GM18907 (cell line): ENCODE results near the gene CD27.
"Not testable (repeated sequence)": the region's sequence is repeated elsewhere in the genome, so short reads cannot be mapped to it uniquely, and the experiment has no call there.

Source experiments
- ATAC-seq: cut with Tn5 transposase; IDR thresholded peaks from one replicate; pipeline ENCODE4 v1.9.1; 2021; ENCODE audit warnings: mild to moderate bottlenecking, moderate library complexity; ENCODE audit not compliant: unreplicated experiment

CD27 gene

DNA sequence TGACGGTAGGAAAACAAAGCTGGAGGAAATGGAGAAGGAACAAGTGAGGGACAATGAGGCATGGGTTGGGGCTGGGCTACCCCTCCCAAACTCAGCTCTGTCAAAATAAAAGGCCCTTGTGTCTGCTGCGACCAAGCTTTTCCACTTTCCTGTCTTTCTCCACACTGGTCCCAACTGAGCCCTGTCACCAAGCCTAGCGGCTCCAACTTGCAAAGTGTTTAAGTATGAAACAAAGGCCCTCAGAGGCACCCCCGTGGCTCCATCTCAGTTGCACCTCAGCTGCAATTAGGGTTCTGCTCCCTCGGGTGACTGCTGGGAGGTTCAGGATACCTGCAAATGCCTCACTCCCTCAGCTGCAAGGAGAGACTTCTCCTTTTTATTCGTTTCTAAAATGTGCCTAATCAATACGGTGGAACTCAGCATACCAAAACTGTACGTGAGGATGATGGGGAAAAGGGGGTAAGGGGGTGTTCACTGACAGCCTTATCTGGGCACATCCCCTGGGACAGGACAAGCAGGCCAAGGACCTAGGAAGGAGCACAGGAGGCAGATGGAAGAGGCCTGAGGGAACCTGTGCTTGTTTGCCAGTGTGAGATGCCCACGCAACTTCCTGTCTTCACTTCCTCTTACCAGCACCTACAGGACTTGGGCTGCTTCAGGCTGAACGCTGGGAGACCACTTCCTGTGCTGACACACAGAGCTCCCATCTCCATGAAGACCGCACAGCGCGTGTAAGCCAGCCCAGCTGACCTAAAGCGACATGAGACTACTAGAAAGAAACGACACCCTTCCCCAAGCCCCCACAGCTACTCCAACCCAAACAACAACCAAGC is 16.9 kb downstream of the CD27 start:
- peak; percentile 63 for ATAC-seq

DNA sequence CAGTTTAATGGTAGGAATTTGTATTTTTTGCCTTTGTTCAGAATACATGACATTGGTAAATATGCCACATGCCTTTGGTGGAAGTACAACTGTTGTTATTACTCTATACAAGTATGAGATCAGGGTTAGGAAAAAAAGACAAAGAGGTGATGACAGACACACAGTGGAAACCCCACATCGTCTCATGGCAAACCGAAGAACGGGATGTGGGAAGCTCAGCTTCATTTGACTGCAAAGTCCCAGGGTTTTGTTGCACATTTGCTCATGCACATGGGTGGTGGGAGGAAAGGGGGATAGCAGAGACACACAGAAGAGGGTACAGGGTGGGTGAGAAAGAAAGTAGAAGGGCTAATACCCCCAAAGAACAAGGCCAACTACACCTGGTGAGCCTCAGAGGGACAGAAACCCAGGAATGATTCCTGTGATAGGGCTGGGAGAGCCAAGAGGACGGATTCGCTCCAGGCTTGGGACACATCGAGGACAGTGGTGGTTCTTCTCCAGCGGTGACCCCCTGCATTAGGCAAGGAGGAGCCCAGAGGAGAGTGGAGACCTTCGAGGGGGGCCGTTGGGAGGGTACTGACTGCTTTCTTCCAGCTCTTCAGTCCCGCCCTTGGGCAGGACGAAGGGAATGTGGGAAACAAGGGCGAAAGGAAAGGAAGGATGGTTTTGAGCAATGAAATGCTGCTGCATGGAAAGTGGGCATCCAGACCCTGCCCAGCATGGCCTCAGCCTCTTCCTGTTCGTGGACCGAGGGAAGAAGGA is 17.7 kb downstream of the CD27 start:
- no peak for ATAC-seq

DNA sequence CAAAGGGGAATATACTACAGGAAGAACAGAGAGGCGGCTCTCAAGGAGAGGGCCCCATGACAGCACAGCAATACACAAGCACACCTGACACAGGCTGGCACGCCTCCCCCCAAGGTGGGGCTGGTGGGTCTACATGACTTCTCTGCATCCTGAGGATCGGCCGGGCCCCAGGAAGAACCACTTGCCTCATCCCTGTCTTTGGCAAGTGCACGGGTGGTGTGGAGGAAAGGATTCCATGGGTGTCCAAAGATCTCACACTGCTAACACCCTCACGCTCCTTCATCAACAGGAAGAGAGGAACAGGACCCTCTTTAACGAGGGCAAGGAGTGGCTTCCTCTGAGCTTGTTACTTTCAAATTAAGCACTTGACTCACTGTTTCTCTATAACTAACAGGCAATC is 18.5 kb downstream of the CD27 start:
- ATAC-seq: no peak

DNA sequence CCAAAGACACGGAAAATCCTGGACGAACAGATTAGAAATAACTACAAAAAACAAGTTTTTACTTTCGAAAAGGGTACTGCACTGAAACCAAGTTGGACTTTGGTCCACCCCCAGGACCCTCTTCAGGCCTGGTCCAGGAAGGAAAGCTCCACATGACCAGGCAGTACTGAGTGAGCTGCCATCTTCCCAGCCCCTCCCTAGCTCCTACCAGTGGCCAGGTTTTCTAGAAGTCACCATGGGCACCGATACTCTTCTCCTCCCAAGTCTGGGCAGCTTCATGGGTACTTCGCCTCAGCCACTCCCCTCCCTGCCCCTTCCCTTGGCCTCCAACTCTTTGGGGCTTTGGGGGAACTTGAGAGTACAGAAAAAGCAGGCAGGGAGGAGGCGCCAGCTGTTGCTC is 19.1 kb downstream of the CD27 start:
- ATAC-seq: no peak

DNA sequence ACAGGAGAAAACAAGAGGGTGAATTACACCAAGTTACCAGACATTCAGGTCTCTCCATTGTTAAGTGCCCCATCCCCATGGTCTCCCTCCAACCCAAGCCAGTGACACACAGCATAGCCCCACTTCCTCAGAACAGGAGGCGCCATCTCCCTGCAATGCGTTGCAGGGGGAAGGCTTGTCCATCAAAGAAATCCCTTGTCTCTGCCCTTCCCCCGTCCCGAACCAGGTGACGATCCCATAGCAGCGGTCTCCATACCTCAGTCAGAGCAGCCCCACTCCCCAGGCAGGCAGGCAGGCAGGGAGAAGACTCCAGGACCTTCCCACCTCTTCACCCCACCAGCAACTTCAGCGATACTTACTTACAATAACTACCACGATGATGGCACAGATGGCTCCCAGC is 19.8 kb downstream of the CD27 start:
- no peak for ATAC-seq

DNA sequence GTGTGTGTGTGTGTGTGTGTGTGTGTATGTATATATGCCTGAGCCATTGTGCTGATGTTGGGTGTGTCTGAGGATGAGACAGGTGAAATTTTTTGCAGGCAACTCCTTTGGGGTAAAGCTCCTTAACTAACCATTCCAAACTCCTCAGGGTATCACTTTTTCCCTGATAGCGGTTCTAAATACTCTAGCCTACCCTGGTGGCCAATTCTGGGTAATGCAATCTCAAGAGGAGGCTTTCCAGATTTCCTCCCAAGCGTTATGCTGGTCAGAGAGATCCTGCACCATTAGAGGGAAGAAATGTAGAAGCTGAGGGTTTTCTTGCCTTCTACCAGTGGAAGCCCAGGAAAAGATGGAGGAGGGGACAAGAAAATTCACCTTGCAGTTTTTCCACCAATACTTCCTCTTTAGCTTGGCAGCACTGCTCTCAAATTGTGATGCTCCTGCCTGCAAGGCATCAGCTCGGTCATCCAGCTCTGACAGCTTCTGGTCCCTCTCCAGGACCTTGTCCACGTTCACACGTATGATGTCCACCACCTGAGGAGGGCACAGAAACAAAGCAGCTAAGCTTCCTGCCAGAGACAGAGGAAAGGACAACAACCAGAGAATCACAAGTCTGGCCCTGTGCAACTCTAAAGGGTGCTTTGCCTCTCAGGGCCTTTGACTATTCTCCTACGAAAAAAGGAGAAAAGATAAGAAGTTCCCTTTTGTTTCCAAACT is 20.9 kb downstream of the CD27 start:
- ATAC-seq: no peak

DNA sequence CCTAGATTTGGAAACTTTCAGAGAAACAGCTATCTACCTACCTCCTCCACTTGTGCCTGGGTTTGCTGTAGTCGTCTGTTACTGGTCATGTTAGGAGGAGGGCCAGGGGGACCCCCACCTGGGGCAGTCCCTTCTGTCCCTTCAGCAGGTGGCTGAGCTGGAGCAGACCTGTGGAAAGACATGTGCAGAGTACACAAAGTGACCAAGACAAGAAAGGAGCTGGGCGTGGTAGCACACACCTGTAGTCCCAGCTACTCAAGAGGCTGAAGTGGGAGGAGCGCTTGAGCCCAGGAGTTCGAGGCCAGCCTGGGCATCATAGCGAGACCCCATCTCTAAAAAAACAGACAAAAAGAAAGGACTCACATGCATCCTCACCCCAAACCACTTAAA is 21.4 kb downstream of the CD27 start:
- ATAC-seq: no peak

DNA sequence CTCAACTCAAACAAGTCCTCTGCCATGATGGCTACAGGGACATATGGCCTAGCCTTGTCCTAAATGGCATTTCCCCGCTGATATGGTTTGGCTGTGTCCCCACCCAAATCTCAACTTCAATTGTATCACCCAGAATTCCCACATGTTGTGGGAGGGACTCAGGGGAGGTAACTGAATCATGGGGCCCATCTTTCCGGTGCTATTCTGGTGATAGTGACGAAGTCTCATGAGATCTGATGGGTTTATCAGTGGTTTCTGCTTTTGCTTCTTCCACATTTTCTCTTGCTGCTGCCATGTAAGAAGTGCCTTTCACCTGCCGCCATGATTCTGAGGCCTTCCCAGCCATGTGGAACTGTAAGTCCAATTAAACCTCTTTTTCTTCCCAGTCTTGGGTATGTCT is 22.0 kb downstream of the CD27 start:
- not testable (repeated sequence) for ATAC-seq

DNA sequence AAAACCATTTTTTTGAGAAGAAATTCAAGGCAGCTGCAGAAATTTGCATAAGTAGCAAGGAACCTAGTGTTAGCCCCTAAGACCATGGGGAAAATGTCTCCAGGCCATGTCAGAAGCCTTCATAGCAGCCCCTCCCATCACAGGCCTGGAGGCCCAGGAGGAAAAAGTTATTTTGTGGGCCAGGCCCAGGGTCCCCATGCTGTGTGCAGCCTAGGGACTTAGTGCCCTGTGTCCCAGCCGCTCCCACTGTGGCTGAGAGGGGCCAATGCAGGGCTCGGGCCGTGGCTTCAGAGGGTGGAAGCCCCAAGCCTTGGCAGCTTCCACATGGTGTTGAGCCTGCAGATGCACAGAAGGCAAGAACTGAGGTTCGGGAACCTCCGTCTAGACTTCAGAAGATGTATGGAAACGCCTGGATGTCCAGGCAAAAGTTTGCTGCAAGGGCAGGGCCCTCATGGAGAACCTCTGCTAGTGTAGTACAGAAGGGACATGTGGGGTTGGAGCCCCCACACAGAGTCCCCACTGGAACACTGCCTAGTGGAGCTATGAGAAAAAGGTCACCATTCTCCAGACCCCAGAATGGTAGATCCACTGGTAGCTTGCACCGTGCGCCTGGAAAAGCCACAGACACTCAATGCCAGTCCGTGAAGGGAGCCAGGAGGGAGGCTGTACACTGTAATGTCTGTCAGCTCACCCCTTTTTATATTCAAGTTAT is 23.0 kb downstream of the CD27 start:
- ATAC-seq: not testable (repeated sequence)

DNA sequence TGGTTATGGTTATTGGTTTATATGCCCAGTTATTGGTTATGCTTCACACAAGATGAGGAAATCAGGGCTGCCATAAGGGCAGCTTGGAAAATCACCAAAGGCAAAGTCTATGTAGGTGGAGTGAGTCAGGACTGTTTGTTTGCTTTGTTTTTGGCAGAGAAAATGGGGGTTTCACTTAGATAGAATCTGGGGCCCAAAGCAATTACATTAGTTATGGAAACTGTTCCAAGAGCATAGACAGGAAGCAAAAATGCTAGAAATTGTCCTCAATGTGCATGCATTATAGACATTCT is 23.5 kb downstream of the CD27 start:
- ATAC-seq: no peak

DNA sequence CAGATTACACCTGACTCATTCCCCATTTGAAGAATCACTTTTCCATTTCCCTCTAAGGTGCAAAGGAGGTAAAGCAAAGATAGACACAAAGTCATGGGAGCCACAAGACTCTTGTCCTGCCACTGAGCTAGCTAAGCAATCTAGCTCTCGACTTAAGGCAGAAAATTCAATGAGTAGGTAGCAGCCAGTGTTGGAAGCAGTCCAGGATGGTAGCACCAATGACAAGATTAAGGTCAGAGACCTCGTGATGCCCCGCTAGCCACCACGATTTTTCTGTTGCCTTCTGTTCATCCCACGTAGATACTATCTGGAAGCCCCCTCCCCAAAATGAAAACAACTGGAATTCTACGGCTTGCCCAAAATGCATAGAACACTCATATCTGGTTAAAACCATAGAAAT is 24.3 kb downstream of the CD27 start:
- ATAC-seq: no peak

DNA sequence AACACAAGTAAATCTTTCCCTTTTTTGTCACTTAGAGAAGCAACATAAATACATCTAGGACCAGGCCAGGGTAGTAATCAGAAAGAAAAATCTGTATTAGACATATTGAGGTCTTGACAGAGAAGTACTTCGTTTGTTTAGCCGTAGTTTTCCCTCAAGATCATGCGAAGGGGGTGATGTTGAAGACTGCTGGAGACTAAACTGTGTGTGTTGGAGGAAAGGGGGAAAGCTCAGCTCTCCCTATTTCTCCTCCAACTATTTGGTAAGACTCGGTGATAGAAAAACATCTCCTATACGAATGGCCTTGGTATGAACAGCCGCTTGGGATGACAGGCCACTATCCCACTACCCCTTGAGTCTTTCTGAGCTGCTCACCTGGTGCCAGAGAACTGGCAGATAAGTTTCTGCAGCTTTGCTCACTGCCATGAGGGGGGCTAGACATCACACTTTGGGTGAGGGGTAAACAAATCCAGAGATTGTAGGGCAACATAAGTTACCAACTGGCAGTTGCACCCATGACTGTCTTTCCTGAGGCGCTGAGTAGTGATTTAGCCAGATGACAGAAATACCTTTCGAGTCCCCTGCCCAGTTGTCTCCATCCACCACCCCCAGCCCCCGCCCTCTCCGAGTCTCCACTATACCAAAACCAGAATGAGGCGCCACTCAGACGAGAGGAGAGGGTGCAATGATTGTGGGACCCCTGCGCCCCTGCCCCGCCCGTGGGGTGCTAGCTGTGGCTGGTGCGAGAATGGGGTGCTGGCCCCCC is 25.0 kb downstream of the CD27 start:
- no peak for ATAC-seq

DNA sequence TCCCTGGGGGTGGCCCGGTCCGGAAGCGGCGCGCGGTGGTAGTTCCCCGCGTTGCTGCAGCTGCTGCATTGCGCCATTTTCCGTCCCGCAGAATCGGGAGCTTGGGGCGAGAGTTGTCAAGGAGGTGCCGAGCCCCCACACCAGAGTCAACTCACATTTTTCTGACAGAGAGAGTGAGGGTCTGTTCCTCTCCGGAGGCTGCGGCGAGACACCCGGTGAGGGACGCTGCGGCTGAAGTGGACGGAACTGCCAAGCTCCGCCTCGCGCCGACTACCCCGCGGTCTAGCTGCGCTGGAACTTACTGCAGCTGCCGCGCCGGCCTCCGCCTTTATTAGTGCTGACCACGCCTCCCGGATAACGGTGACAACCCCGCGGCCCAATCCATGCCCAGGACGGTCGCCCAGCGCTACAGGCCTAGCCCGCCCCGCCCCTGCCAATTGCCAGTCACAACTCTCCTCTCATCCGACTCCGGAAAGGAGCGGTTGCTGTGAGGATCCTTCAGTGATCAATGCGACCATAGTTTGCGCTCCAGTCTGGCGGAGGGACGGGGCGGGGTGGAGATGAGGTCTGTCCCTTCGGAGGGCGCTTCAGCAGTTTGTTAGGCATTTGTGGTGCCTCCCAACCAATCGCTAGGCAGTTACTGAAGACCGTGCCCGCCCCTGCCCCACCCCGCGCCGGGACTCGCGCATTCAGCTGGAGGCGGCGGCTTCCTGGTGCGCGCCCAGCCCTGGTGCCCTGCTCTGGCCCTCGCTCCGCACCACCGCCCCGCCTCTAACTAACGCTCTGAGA is 25.8 kb downstream of the CD27 start, which contains the start of gene VAMP1:
VAMP1 (minus strand) TSS at position 303 of the 789 bp plus-strand sequence; CDS start at position 157, 146 bp downstream.
- ATAC-seq: peak; percentile 93

DNA sequence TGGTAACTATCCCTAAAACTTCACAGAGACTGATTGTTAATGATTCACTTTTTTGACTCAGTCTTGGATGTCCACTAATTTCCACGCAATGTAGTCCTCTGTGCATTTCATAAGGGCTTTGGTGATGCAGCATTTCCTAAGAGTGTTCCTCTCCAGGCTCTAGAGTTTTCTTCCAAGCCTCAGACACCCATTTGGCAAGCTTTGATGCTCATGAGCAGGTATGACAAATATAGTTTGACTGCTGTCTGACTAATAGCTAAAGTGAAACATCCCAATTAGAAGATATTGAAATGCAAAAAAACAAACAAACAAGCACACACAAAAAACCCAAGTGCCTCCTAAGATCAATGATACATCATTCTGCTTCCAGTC is 27.2 kb downstream of the CD27 start:
- no peak for ATAC-seq

DNA sequence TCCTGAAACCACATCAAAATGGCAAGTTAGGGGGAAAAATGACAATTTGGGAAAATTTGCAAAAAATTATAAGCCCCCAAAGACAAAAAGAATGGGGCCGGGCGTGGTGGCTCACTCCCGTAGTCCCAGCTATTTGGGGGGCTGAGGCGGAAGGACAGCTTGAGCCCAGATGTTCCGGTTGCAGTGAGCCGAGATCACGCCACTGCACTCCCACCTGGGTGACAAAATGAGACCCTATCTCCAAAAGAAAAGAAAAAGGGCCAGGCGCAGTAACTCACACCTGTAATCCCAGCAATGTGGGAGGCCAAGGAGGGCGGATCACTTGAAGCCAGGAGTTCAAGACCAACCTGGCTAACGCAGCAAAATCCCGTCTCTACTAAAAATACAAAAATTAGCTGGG is 27.7 kb downstream of the CD27 start:
- no peak for ATAC-seq

DNA sequence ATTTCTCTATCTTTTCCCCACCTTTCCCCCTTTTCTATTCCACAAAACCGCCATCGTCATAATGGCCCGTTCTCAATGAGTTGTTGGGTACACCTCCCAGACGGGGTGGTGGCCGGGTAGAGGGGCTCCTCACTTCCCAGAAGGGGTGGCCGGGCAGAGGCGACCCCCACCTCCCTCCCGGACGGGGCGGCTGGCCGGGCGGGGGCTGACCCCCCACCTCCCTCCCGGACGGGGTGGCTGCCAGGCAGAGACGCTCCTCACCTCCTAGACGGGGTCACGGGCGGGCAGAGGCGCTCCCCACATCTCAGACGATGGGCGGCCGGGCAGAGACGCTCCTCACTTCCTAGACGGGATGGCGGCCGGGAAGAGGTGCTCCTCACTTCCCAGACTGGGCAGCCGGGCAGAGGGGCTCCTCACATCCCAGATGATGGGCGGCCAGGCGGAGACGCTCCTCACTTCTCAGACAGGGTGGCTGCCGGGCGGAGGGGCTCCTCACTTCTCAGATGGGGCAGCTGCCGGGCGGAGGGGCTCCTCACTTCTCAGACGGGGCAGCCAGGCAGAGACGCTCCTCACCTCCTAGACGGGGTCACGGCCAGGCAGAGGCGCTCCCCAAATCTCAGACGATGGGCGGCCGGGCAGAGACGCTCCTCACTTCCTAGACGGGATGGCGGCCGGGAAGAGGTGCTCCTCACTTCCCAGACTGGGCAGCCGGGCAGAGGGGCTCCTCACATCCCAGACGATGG is 30.6 kb downstream of the CD27 start:
- ATAC-seq: not testable (repeated sequence)

DNA sequence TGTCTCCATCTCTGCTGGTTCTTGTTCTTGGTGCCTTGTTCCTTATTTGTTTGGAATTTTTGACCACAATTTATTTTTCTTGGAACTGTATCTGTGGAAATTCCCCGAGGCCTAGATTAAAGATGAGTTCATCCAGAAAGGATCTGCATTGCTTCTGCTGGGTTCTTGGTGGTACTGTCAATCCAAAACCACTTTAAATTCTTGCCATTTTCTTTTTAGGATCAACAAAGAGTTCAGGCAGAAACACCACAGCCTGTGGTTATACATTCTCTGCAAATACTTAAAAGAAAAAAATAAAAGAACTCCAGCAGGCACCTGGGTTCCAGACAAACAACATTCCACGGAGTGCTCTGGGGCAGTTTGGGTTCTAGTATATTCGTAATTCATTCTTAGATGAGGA is 31.7 kb downstream of the CD27 start:
- no peak for ATAC-seq

DNA sequence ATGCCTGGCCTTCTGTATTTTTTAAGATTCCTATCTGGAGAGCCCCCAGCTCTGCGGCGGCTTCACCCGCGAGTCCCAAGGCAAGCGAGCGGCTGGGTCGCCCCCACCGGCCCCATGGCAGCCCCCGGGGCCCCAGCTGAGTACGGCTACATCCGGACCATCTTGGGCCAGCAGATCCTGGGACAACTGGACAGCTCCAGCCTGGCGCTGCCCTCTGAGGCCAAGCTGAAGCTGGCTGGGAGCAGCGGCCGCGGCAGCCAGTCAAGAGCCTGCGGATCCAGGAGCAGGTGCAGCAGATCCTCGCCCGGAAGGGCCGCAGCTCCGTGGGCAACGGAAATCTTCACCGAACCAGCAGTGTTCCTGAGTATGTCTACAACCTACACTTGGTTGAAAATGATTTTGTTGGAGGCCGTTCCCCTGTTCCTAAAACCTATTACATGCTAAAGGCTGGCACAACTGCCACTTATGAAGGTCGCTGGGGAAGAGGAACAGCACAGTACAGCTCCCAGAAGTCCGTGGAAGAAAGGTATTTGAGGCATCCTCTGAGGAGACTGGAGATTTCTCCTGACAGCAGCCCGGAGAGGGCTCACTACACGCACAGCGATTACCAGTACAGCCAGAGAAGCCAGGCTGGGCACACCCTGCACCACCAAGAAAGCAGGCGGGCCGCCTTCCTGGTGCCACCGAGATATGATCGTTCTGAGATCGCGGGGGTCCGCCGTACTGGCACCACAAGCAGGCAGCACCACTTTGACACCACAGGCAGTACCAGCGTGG is 33.0 kb downstream of the CD27 start:
- not testable (repeated sequence) for ATAC-seq
